ENCODE measurements around the gene SPECC1L.

- TF ChIP-seq CTCF (IDR thresholded peaks at IDR 0.05) (no peak), POLR2A (IDR thresholded peaks at IDR 0.05) (no peak), EP300 (IDR thresholded peaks at IDR 0.05) (no peak)
Observed at GRCh38 chr22:24414523-24414922, 143.9 kb downstream of the SPECC1L start.
